A673 (cell line): ENCODE measurements around the gene TSPAN3. TPM values are rescaled to one million over a fixed set of nuclear protein-coding genes. Genes with fewer than 3 reads are reported as not detected.

ENCODE experiments used
- BruUV-seq: library from RNA; stranded (reverse); fragments of 400-500 nt; replicated peaks from 2 replicates; lab custom pipeline; 2021; lab: Mats Ljungman, UMichigan
- CTCF ChIA-PET: fragments of 300-600 bp; sonication (Branson Sonifier 250); formaldehyde crosslinking; loops from one replicate; lab custom pipeline; 2022; ENCODE audit warnings: antibody characterized with exemption; lab: Charles Lee
- POLR2A ChIA-PET: fragments of 300-600 bp; sonication (Branson Sonifier 250); formaldehyde crosslinking; loops from one replicate; lab custom pipeline; 2022; ENCODE audit warnings: antibody characterized with exemption; ENCODE audit not compliant: low non-redundant PET; lab: Charles Lee
- DNase-seq: peaks from one replicate; pipeline ENCODE4 v3.0.0-alpha.2; 2015; ENCODE audit warnings: low spot score
- H3K27ac ChIP-seq: fragments of 200-600 bp; sonication (generic); 2 replicates; pipeline ENCODE4 v1.5.1; 2016; ENCODE audit warnings: mixed run types, low read depth, mild to moderate bottlenecking, mixed read lengths, antibody characterized with exemption, low read length; ENCODE audit not compliant: poor library complexity, severe bottlenecking
- H3K27me3 ChIP-seq: fragments of 200-600 bp; sonication (generic); replicated peaks from 2 replicates; pipeline ENCODE4 v1.6.1; 2017; ENCODE audit warnings: mixed run types, low read depth, mild to moderate bottlenecking, mixed read lengths, antibody characterized with exemption, low read length; ENCODE audit not compliant: insufficient read depth, poor library complexity
- H3K36me3 ChIP-seq: fragments of 200-600 bp; sonication (generic); 2 replicates; pipeline ENCODE4 v1.6.1; 2016; ENCODE audit warnings: mixed run types, mild to moderate bottlenecking, mixed read lengths, antibody characterized with exemption, low read length; ENCODE audit not compliant: insufficient read depth, poor library complexity, severe bottlenecking
- H3K4me1 ChIP-seq: fragments of 200-600 bp; sonication (generic); 2 replicates; pipeline ENCODE4 v1.6.1; 2017; ENCODE audit warnings: mixed run types, mild to moderate bottlenecking, mixed read lengths, antibody characterized with exemption, low read length; ENCODE audit not compliant: insufficient read depth, poor library complexity, severe bottlenecking
- H3K4me3 ChIP-seq: fragments of 200-600 bp; sonication (generic); 2 replicates; pipeline ENCODE4 v1.5.1; 2016; ENCODE audit warnings: low read depth, mixed run types, mild to moderate bottlenecking, mixed read lengths, low read length; ENCODE audit not compliant: poor library complexity, severe bottlenecking
- H3K9me3 ChIP-seq: fragments of 200-600 bp; sonication (generic); 2 replicates; pipeline ENCODE4 v1.6.1; 2016; ENCODE audit warnings: mixed run types, low read depth, mild to moderate bottlenecking, mixed read lengths, antibody characterized with exemption, low read length; ENCODE audit not compliant: poor library complexity, severe bottlenecking
- CTCF ChIP-seq: fragments of 300-800, 200-600 bp; sonication (generic); conservative IDR thresholded peaks from 2 replicates; pipeline ENCODE4 v1.5.1; 2017; ENCODE audit warnings: low read depth, mild to moderate bottlenecking, antibody characterized with exemption, low read length, moderate library complexity, mixed read lengths
- EZH2 ChIP-seq: fragments of 200-600 bp; sonication (generic); IDR thresholded peaks from 2 replicates; pipeline ENCODE4 v1.6.1; 2017; ENCODE audit warnings: borderline replicate concordance, low read depth, mild to moderate bottlenecking, mixed read lengths, antibody characterized with exemption, low read length; ENCODE audit not compliant: poor library complexity, severe bottlenecking
- intact Hi-C: fragments of 100-400 bp; cut with micrococcal nuclease; formaldehyde crosslinking; loops from one replicate; pipeline ENCODE4 v1.10.0; 2022; ENCODE audit not compliant: unreplicated experiment
- total RNA-seq: library from RNA; stranded (reverse); gene quantifications from 2 replicates; pipeline ENCODE4 v1.2.3, GENCODE V29; 2021

The TSPAN3 gene
- total RNA-seq, 1 experiment from 2014 or later, result 224 TPM

- no peak overlapping the region for H3K4me3 ChIP-seq
- H3K9me3 ChIP-seq, result no peaks in the 10 kb centered on the region
- no peaks in the 10 kb centered on the region for H3K4me1 ChIP-seq
- ChIA-PET POLR2A (no interaction called here), CTCF (no interaction called here)
- no peak for TF ChIP-seq CTCF
- TF ChIP-seq EZH2, result no peak
- no peaks in the 10 kb centered on the region for H3K27me3 ChIP-seq
- DNase-seq, result no peak
- no TSS peak for BruUV-seq
- intact Hi-C loops, result no loop called here
- no peak overlapping the region for H3K27ac ChIP-seq
- H3K36me3 ChIP-seq, result no peaks in the 10 kb centered on the region
Observed at GRCh38 chr15:77009646-77010311, 61.1 kb downstream of the TSPAN3 start.

- no peaks in the 10 kb centered on the region for H3K27me3 ChIP-seq
- TF ChIP-seq CTCF (no peak), EZH2 (no peak)
- no peak overlapping the region for H3K4me3 ChIP-seq
- CTCF ChIA-PET, result no interaction called here
- no peak for DNase-seq
- H3K27ac ChIP-seq, result no peak overlapping the region
- POLR2A ChIA-PET, result no interaction called here
- intact Hi-C loops, result no loop called here
- BruUV-seq, result no TSS peak
- H3K36me3 ChIP-seq, result no peaks in the 10 kb centered on the region
- H3K9me3 ChIP-seq, result no peaks in the 10 kb centered on the region
- H3K4me1 ChIP-seq, result no peaks in the 10 kb centered on the region
Observed at GRCh38 chr15:77009176-77009575, 61.7 kb downstream of the TSPAN3 start.

GRCh38 chr15:77004189-77004588 lies 66.7 kb downstream of the TSPAN3 start:
- Histone ChIP-seq H3K9me3 (no peaks in the 10 kb centered on the region), H3K36me3 (no peaks in the 10 kb centered on the region), H3K27ac (no peak overlapping the region), H3K27me3 (no peaks in the 10 kb centered on the region), H3K4me3 (no peak overlapping the region), H3K4me1 (no peaks in the 10 kb centered on the region)
- no TSS peak for BruUV-seq
- ChIA-PET CTCF (no interaction called here), POLR2A (no interaction called here)
- TF ChIP-seq EZH2 (no peak), CTCF (no peak)
- DNase-seq, result no peak
- intact Hi-C loops, result no loop called here
